Endothelial cell of umbilical vein (primary cell): ENCODE results near the gene PPIB. TPM values are rescaled to one million over a fixed set of nuclear protein-coding genes. Genes with fewer than 3 reads are reported as not detected.

Source experiments
- BruUV-seq: library from RNA; stranded (reverse); fragments of 400-500 nt; replicated peaks from 2 replicates; lab custom pipeline; 2021; lab: Mats Ljungman, UMichigan
- CTCF ChIA-PET: fragments of 300-600, 350-600 bp; sonication (Branson Sonifier 250); formaldehyde crosslinking; loops from one replicate; lab custom pipeline; 2021; ENCODE audit warnings: antibody characterized with exemption, inconsistent platforms; lab: Charles Lee
- POLR2A ChIA-PET: fragments of 300-600, 350-600 bp; sonication (Branson Sonifier 250); formaldehyde crosslinking; loops from one replicate; lab custom pipeline; 2021; ENCODE audit warnings: antibody characterized with exemption, inconsistent platforms; lab: Charles Lee
- DNase-seq: peaks from one replicate; pipeline ENCODE4 v3.0.0-alpha.2; 2011; ENCODE audit warnings: low read depth, low spot score
- FAIRE-seq: peaks from 2 replicates; lab custom pipeline; 2011; peaks lifted over from hg19 to GRCh38; lab: Jason Lieb, UNC
- H2AFZ ChIP-seq: 2 replicates; pipeline ENCODE4 v1.6.0; 2012; ENCODE audit warnings: low read depth, low read length, control low read depth, inconsistent platforms
- H3K27ac ChIP-seq: 2 replicates; pipeline ENCODE4 v1.5.1; 2011; ENCODE audit warnings: low read depth, mild to moderate bottlenecking, control low read depth, low read length, moderate library complexity; ENCODE audit not compliant: insufficient read depth
- H3K27me3 ChIP-seq, 2 experiments: 2 replicates each; pipeline versions ENCODE4 v1.6.0 to v1.6.1; 2011; ENCODE audit warnings: low read length in 2 of 2, mixed read lengths in 1 of 2; ENCODE audit not compliant: control insufficient read depth in 2 of 2, insufficient read depth in 2 of 2
- H3K36me3 ChIP-seq, 2 experiments: 2 replicates in 1 of 2; 3 replicates in 1 of 2; pipeline ENCODE4 v1.5.1; 2011; ENCODE audit warnings: low read length in 2 of 2, mild to moderate bottlenecking in 1 of 2, moderate library complexity in 1 of 2; ENCODE audit not compliant: control insufficient read depth in 2 of 2, insufficient read depth in 2 of 2; ENCODE audit errors: extremely low read depth in 1 of 2
- H3K4me1 ChIP-seq: 3 replicates; pipeline ENCODE4 v1.5.1; 2011; ENCODE audit warnings: mild to moderate bottlenecking, low read length; ENCODE audit not compliant: control insufficient read depth, insufficient read depth; ENCODE audit errors: extremely low read depth
- H3K4me2 ChIP-seq: 2 replicates; pipeline ENCODE4 v1.6.1; 2011; ENCODE audit warnings: low read length, control low read depth, mixed read lengths; ENCODE audit not compliant: insufficient read depth
- H3K4me3 ChIP-seq, 3 experiments: fragments of 200-600 bp in 1 of 3; sonication (generic), shearing (Covaris generic) in 1 of 3; replicated peaks in 1 of 3; 2 replicates each; pipeline ENCODE4 v1.5.1; 2011 to 2016; ENCODE audit warnings: control low read depth in 3 of 3, low read length in 3 of 3, mild to moderate bottlenecking in 2 of 3, inconsistent platforms in 1 of 3, low read depth in 1 of 3, moderate library complexity in 1 of 3; ENCODE audit not compliant: insufficient read depth in 1 of 3
- H3K79me2 ChIP-seq: 2 replicates; pipeline ENCODE4 v1.6.0; 2012; ENCODE audit warnings: low read length, inconsistent platforms; ENCODE audit not compliant: control insufficient read depth, insufficient read depth
- H3K9ac ChIP-seq: replicated peaks from 2 replicates; pipeline ENCODE3; 2011; ENCODE audit warnings: low read length, control low read depth; ENCODE audit not compliant: insufficient read depth; ENCODE audit errors: extremely low read depth
- H3K9me1 ChIP-seq: replicated peaks from 3 replicates; pipeline ENCODE4 v1.6.0; 2011; ENCODE audit warnings: mild to moderate bottlenecking, low read length; ENCODE audit not compliant: control insufficient read depth, insufficient read depth; ENCODE audit errors: extremely low read depth
- H3K9me3 ChIP-seq: replicated peaks from 2 replicates; pipeline ENCODE4 v1.5.1; 2012; ENCODE audit warnings: low read length, inconsistent platforms; ENCODE audit not compliant: control insufficient read depth, insufficient read depth
- H4K20me1 ChIP-seq: replicated peaks from 2 replicates; pipeline ENCODE3; 2011; ENCODE audit warnings: mild to moderate bottlenecking, low read length; ENCODE audit not compliant: control insufficient read depth, insufficient read depth; ENCODE audit errors: extremely low read depth
- EZH2 ChIP-seq: IDR thresholded peaks from 2 replicates; pipeline ENCODE4 v1.6.1; 2012; ENCODE audit warnings: borderline replicate concordance, low read depth, mild to moderate bottlenecking, moderate library complexity, low read length, inconsistent platforms; ENCODE audit not compliant: severe bottlenecking
- FOS ChIP-seq: IDR thresholded peaks from 2 replicates; pipeline ENCODE4 v1.6.1; 2011; ENCODE audit warnings: mild to moderate bottlenecking, low read length, moderate library complexity, borderline replicate concordance; ENCODE audit not compliant: insufficient read depth
- GATA2 ChIP-seq: IDR thresholded peaks from 2 replicates; pipeline ENCODE4 v1.7.0; 2011; ENCODE audit warnings: low read depth, mild to moderate bottlenecking, moderate library complexity, mixed read lengths, low read length; ENCODE audit not compliant: insufficient read length, insufficient read depth
- JUN ChIP-seq: IDR thresholded peaks from 2 replicates; pipeline ENCODE4 v1.6.1; 2011; ENCODE audit warnings: borderline replicate concordance, low read depth; ENCODE audit not compliant: insufficient read length, insufficient read depth
- MYC ChIP-seq: IDR thresholded peaks from one replicate; pipeline ENCODE4 v1.6.1; 2011; ENCODE audit warnings: mild to moderate bottlenecking, low read depth, low read length
- POLR2A ChIP-seq: IDR thresholded peaks from 2 replicates; pipeline ENCODE4 v1.6.1; 2012; ENCODE audit warnings: low read depth, mild to moderate bottlenecking, control low read depth, low read length
- POLR2AphosphoS5 ChIP-seq: IDR thresholded peaks from 2 replicates; pipeline ENCODE4 v1.6.1; 2012; ENCODE audit warnings: low read depth, mild to moderate bottlenecking, control low read depth, low read length, moderate library complexity; ENCODE audit not compliant: insufficient read depth
- dilution Hi-C: fragments of 300-500 bp; cut with MboI; formaldehyde crosslinking; loops from one replicate; pipeline ENCODE4 v1.15.0; 2019; ENCODE audit warnings: low sequenced_read_pairs; ENCODE audit not compliant: extremely low pct_ligation_motif_present
- intact Hi-C: fragments of 100-400 bp; cut with micrococcal nuclease; formaldehyde crosslinking; loops from one replicate; pipeline ENCODE4 v1.10.0; 2022
- polyA plus RNA-seq, 4 experiments: library from polyadenylated mRNA; depleted of rRNA in 3 of 4; stranded (reverse) in 3 of 4; unstranded in 1 of 4; fragments of >200 nt; gene quantifications; 2 replicates each; pipeline versions ENCODE4 v1.2.1 to v1.2.3, GENCODE V29; 2011 to 2012; ENCODE audit warnings: missing spikeins in 1 of 4
- total RNA-seq: library from RNA; stranded (reverse); gene quantifications from 2 replicates; pipeline ENCODE4 v1.2.3, GENCODE V29; 2021
- TF ChIP-seq, protein P1 (sequence below), 2 donors: IDR thresholded peaks; 1 replicate in 1 of 2; 2 replicates in 1 of 2; pipeline ENCODE4 v1.5.1; 2011; ENCODE audit warnings: low read length in 2 of 2, mild to moderate bottlenecking in 2 of 2, moderate library complexity in 2 of 2, control low read depth in 1 of 2, inconsistent platforms in 1 of 2, low read depth in 1 of 2; ENCODE audit not compliant: insufficient read depth in 1 of 2; ENCODE audit errors: extremely low read depth in 1 of 2
- TF ChIP-seq, protein P2 (sequence below): IDR thresholded peaks from 2 replicates; pipeline ENCODE4 v1.6.1; 2011; ENCODE audit not compliant: insufficient read depth, insufficient read length

Gene PPIB
- total and polyA plus RNA-seq, 2 donors (not counting 3 experiments of a cell fraction or from before 2014, with no cell fraction given), result 840 to 1,240 TPM

DNA sequence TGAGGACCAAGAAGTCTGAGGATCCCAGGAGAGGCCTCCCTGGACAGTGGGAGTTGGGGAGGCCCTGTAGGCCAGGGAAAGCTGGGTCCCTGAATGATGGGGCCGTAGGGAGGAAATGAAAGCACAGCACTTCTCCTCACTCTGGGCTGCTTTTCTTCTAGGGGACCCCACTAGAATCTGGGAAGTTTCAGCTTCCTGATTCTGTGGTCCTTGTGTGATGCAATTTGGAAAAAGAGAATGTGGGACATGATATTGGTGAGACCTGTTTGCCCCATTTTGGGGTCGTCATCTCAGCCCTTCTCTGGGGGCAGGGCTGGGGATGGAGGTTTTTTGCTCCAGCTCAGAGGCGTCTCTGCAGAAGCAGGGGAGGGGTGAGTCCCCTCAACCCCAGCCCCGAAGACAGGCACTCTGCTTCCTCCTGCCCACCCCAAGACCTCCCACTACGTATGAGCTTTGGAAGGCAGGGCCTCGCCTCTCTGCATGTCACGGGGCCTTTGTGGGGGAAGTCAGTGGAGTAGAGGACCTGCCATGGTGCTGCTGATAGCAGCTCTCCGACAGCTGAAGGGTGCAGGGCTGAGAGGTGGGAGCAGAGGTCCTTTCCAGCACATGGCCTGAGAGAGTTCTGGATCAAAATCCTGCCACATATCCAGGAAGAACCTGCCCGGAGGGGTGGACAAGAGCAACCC lies 12.8 kb downstream of the PPIB start:
- BruUV-seq, result no TSS peak
- Histone ChIP-seq H3K79me2 (no peaks in the 10 kb centered on the region), H3K4me1 (peaks cover 5% of the 10 kb centered on the region), H3K9me1 (no peaks in the 10 kb centered on the region), H4K20me1 (no peaks in the 10 kb centered on the region), H2AFZ (no peak overlapping the region), H3K9ac (no peak overlapping the region), H3K27me3 (peaks cover 5 to 12% of the 10 kb centered on the region in 2 experiments), H3K36me3 (peaks cover 0 to 4% of the 10 kb centered on the region in 2 experiments), H3K4me3 (no peak overlapping the region), H3K27ac (no peak overlapping the region), H3K9me3 (no peaks in the 10 kb centered on the region), H3K4me2 (no peak overlapping the region)
- DNase-seq (no peak), FAIRE-seq (no peak)
- CTCF ChIA-PET, result interaction anchor here (0.7 to 1.6 kb wide), 6 partner anchors 9 to 188 kb away, joined by 3 to 4 read pairs (median 4); no protein-coding TSS in a partner anchor
- POLR2A ChIA-PET, result no interaction called here
- dilution Hi-C loops (no loop called here), intact Hi-C loops (loop anchor here (5.0 kb wide), 1 partner anchor 398 kb away; no protein-coding TSS in a partner anchor)
- TF ChIP-seq POLR2AphosphoS5 (no peak), EZH2 (no peak), POLR2A (no peak), FOS (no peak), JUN (no peak), MYC (no peak), GATA2 (no peak)
- TF ChIP-seq, protein P1, sequence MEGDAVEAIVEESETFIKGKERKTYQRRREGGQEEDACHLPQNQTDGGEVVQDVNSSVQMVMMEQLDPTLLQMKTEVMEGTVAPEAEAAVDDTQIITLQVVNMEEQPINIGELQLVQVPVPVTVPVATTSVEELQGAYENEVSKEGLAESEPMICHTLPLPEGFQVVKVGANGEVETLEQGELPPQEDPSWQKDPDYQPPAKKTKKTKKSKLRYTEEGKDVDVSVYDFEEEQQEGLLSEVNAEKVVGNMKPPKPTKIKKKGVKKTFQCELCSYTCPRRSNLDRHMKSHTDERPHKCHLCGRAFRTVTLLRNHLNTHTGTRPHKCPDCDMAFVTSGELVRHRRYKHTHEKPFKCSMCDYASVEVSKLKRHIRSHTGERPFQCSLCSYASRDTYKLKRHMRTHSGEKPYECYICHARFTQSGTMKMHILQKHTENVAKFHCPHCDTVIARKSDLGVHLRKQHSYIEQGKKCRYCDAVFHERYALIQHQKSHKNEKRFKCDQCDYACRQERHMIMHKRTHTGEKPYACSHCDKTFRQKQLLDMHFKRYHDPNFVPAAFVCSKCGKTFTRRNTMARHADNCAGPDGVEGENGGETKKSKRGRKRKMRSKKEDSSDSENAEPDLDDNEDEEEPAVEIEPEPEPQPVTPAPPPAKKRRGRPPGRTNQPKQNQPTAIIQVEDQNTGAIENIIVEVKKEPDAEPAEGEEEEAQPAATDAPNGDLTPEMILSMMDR (IDR thresholded peaks at IDR 0.05; ENCODE audit: extremely low read depth in 1 of 2, insufficient read depth in 1 of 2, low read depth in 1 of 2, low read length in 2 of 2), result no peak
- TF ChIP-seq, protein P2, sequence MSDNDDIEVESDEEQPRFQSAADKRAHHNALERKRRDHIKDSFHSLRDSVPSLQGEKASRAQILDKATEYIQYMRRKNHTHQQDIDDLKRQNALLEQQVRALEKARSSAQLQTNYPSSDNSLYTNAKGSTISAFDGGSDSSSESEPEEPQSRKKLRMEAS, result no peak
